MM.1S (cell line): ENCODE results near the gene GINS2.

ENCODE experiments used
- EZH2phosphoT487 ChIP-seq: fragments of 300-600 bp; sonication (generic); IDR thresholded peaks from 2 replicates; pipeline ENCODE4 v1.6.1; 2018; ENCODE audit warnings: antibody characterized with exemption, low read length
- TF ChIP-seq, protein P1 (sequence below): fragments of 300-600 bp; sonication (generic); IDR thresholded peaks from 2 replicates; pipeline ENCODE4 v1.5.1; 2016; ENCODE audit warnings: antibody characterized with exemption, low read length, mixed read lengths

DNA sequence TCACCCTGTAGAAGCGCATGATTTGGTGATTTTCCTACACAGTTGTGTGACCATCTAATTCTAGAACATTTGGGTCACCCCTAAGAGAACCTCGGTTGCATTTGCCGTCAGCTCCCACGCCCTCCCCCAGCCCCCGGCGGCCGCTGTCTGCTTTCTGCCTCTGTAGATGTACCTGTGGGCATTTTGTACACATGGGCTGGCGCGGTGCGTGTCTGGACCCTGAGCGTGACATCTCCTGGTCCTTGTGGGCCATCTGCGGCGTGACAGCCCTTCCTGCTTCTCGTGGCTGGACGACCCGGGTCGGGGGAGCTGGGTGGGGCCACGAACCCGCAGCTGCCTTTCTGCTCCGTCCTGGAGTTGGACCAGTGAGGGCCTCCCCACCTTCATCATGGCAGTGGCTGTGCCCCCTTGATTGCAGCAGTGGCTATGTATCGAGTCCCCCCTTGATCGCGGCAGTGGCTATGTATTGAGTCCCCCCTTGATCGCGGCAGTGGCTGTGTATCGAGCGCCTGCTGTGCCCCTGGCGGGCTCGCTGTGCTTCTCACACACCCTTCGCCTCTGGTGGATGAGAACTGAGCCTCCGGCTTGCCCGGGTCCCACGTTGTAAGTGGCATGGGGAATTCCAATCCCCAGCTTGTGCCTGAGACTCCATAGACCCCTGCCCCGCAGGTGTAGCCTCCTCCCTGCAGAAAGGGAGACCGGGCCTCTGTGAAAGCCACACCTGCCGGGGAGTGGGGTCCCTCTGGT lies 51.5 kb downstream of the GINS2 start:
- TF ChIP-seq, protein P1, sequence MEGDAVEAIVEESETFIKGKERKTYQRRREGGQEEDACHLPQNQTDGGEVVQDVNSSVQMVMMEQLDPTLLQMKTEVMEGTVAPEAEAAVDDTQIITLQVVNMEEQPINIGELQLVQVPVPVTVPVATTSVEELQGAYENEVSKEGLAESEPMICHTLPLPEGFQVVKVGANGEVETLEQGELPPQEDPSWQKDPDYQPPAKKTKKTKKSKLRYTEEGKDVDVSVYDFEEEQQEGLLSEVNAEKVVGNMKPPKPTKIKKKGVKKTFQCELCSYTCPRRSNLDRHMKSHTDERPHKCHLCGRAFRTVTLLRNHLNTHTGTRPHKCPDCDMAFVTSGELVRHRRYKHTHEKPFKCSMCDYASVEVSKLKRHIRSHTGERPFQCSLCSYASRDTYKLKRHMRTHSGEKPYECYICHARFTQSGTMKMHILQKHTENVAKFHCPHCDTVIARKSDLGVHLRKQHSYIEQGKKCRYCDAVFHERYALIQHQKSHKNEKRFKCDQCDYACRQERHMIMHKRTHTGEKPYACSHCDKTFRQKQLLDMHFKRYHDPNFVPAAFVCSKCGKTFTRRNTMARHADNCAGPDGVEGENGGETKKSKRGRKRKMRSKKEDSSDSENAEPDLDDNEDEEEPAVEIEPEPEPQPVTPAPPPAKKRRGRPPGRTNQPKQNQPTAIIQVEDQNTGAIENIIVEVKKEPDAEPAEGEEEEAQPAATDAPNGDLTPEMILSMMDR: no peak
- TF ChIP-seq EZH2phosphoT487: no peak
